Colonic mucosa (tissue), 4 donors: ENCODE results near the gene PDZD4. TPM values are rescaled to one million over a fixed set of nuclear protein-coding genes. Genes with fewer than 3 reads are reported as not detected.

ENCODE experiments used
- DNase-seq: peaks from one replicate; pipeline ENCODE4 v3.0.0-alpha.2; 2020
- H3K27ac ChIP-seq: fragments of 200-600 bp; one replicate; pipeline ENCODE4 v1.8.0; 2021
- H3K27me3 ChIP-seq: fragments of 200-600 bp; one replicate; pipeline ENCODE4 v1.8.0; 2021
- H3K36me3 ChIP-seq: fragments of 200-600 bp; one replicate; pipeline ENCODE4 v1.8.0; 2021
- H3K4me1 ChIP-seq: fragments of 200-600 bp; one replicate; pipeline ENCODE4 v1.8.0; 2021; ENCODE audit warnings: mild to moderate bottlenecking
- H3K4me3 ChIP-seq: fragments of 200-600 bp; one replicate; pipeline ENCODE4 v1.8.0; 2021
- H3K9ac ChIP-seq, 2 donors: one replicate each; pipeline ENCODE4 v1.7.0; 2013; ENCODE audit warnings: control low read depth in 2 of 2, low read depth in 2 of 2, low read length in 2 of 2
- H3K9me3 ChIP-seq: fragments of 200-600 bp; one replicate; pipeline ENCODE4 v1.8.0; 2021
- CTCF ChIP-seq: fragments of 200-600 bp; IDR thresholded peaks from one replicate; pipeline ENCODE4 v1.8.0; 2022; ENCODE audit warnings: antibody characterized with exemption, mild to moderate bottlenecking
- intact Hi-C: fragments of 100-400 bp; cut with DNase I; formaldehyde crosslinking; loops from one replicate; pipeline ENCODE4 v1.14.1; 2022
- total RNA-seq, 2 donors: library from RNA; stranded (reverse); fragmentation: NEBNext Ultra II Directional in 1 of 2; extraction: Animal tissue kit (Norgen Biotek cat#: 25700) in 1 of 2; gene quantifications; one replicate each; pipeline ENCODE4 v1.2.1, GENCODE V29; 2021
- donor health status: healthy.
- donor health status: DM: no; HTN: no; CAD: no.
- donor health status: DM: no; HTN: no; CAD: no.

PDZD4 gene
- total RNA-seq, 2 donors from 2014 or later = 1.5 to 3.2 TPM

- Histone ChIP-seq H3K4me1 (no peaks in the 10 kb centered on the region), H3K9ac (no peak overlapping the region), H3K4me3 (no peak overlapping the region), H3K9me3 (no peaks in the 10 kb centered on the region), H3K27me3 (no peaks in the 10 kb centered on the region), H3K36me3 (no peaks in the 10 kb centered on the region), H3K27ac (no peak overlapping the region)
- DNase-seq = no peak
- no peak for TF ChIP-seq CTCF
- intact Hi-C loops = no loop called here
Measured at GRCh38 chrX:153813161-153813560, 17.2 kb downstream of the PDZD4 start.

- Histone ChIP-seq H3K9ac (no peak overlapping the region), H3K27me3 (no peaks in the 10 kb centered on the region), H3K9me3 (no peaks in the 10 kb centered on the region), H3K4me3 (no peak overlapping the region), H3K36me3 (no peaks in the 10 kb centered on the region), H3K4me1 (no peaks in the 10 kb centered on the region), H3K27ac (no peak overlapping the region)
- DNase-seq = no peak
- no peak for TF ChIP-seq CTCF
- intact Hi-C loops = no loop called here
Measured at GRCh38 chrX:153812220-153812619, 18.1 kb downstream of the PDZD4 start.

GRCh38 chrX:153807976-153808375 lies 22.4 kb downstream of the PDZD4 start:
- no peak for TF ChIP-seq CTCF
- no peak overlapping the region for H3K9ac ChIP-seq
- no peaks in the 10 kb centered on the region for H3K9me3 ChIP-seq
- no peaks in the 10 kb centered on the region for H3K36me3 ChIP-seq
- DNase-seq = no peak
- no peaks in the 10 kb centered on the region for H3K27me3 ChIP-seq
- H3K4me3 ChIP-seq = no peak overlapping the region
- intact Hi-C loops = no loop called here
- H3K4me1 ChIP-seq = no peaks in the 10 kb centered on the region
- no peak overlapping the region for H3K27ac ChIP-seq

GRCh38 chrX:153806999-153807575 lies 23.3 kb downstream of the PDZD4 start:
- intact Hi-C loops = no loop called here

GRCh38 chrX:153805436-153805835 lies 24.9 kb downstream of the PDZD4 start:
- Histone ChIP-seq H3K27ac (no peak overlapping the region), H3K4me1 (no peaks in the 10 kb centered on the region), H3K36me3 (no peaks in the 10 kb centered on the region), H3K9me3 (no peaks in the 10 kb centered on the region), H3K9ac (no peak overlapping the region), H3K27me3 (no peaks in the 10 kb centered on the region), H3K4me3 (no peak overlapping the region)
- intact Hi-C loops = no loop called here
- DNase-seq = no peak
- no peak for TF ChIP-seq CTCF

More at GRCh38 chrX:153806999-153807575, 23.3 kb downstream of the PDZD4 start:
- H3K4me1 ChIP-seq = no peaks in the 10 kb centered on the region
- H3K9ac ChIP-seq = no peak overlapping the region
- no peaks in the 10 kb centered on the region for H3K36me3 ChIP-seq
- DNase-seq = no peak
- no peak overlapping the region for H3K4me3 ChIP-seq
- H3K9me3 ChIP-seq = no peaks in the 10 kb centered on the region
- no peak overlapping the region for H3K27ac ChIP-seq
- no peaks in the 10 kb centered on the region for H3K27me3 ChIP-seq
- no peak for TF ChIP-seq CTCF
